GM12878 (cell line): Measurements from ENCODE around the gene DMPK.
A peak's percentile ranks its signal among the peaks of the same experiment; 100 is the strongest.

Experiments
- CREB1 ChIP-seq: IDR thresholded peaks from 2 replicates; pipeline ENCODE4 v1.6.1; 2012; ENCODE audit warnings: low read depth, mild to moderate bottlenecking, inconsistent platforms
- CTCF ChIP-seq, 3 experiments: IDR thresholded peaks in 2 of 3; conservative IDR thresholded peaks in 1 of 3; 2 replicates each; pipeline ENCODE4 v1.5.1; 2011; ENCODE audit warnings: low read depth in 3 of 3, low read length in 3 of 3, mild to moderate bottlenecking in 3 of 3, control low read depth in 2 of 3, moderate library complexity in 2 of 3, inconsistent platforms in 1 of 3, mixed read lengths in 1 of 3; ENCODE audit not compliant: control insufficient read depth in 2 of 3, insufficient read depth in 1 of 3; ENCODE audit errors: extremely low read depth in 1 of 3
- GABPA ChIP-seq: IDR thresholded peaks from 2 replicates; pipeline ENCODE4 v1.6.1; 2014; ENCODE audit warnings: antibody characterized with exemption, low read depth, mild to moderate bottlenecking, inconsistent platforms
- IKZF2 ChIP-seq, 2 experiments: fragments of 450-650 bp; IDR thresholded peaks; 2 replicates each; pipeline ENCODE4 v1.6.1; 2017; ENCODE audit warnings: mild to moderate bottlenecking in 2 of 2, moderate library complexity in 2 of 2
- MXI1 ChIP-seq: fragments of 150-350 bp; IDR thresholded peaks from 2 replicates; pipeline ENCODE4 v1.6.1; 2011; ENCODE audit warnings: low read depth, mild to moderate bottlenecking, inconsistent platforms, low read length, improper control_type of control experiment
- ZNF274 ChIP-seq: IDR thresholded peaks from one replicate; pipeline ENCODE4 v1.8.0; 2011; ENCODE audit not compliant: insufficient read length, insufficient read depth
- ZNF384 ChIP-seq: IDR thresholded peaks from 2 replicates; pipeline ENCODE4 v1.6.1; 2012; ENCODE audit warnings: low read depth, mild to moderate bottlenecking, low read length, improper control_type of control experiment, borderline replicate concordance
- ZNF687 ChIP-seq: fragments of 450-650 bp; IDR thresholded peaks from 2 replicates; pipeline ENCODE4 v1.6.1; 2017; ENCODE audit warnings: mild to moderate bottlenecking, moderate library complexity

- TF ChIP-seq MXI1 (no peak), GABPA (no peak), ZNF384 (no peak), CTCF (IDR thresholded peaks at IDR 0.05 in 2 of 3, conservative IDR thresholded peaks at IDR 0.05 in 1 of 3; ENCODE audit: control insufficient read depth in 2 of 3, extremely low read depth in 1 of 3, insufficient read depth in 1 of 3, low read depth in 3 of 3, low read length in 3 of 3) (no peak), IKZF2 (IDR thresholded peaks at IDR 0.05) (peak; percentile 33 to 35; a peak in 2 of 4 replicates), ZNF687 (no peak), CREB1 (no peak), ZNF274 (no peak)
Measured at GRCh38 chr19:45793876-45794275, 11.6 kb upstream of the DMPK start.
